Hematopoietic multipotent progenitor cell (in vitro differentiated cells): ENCODE measurements around the gene HIRIP3. TPM values are rescaled to one million over a fixed set of nuclear protein-coding genes. Genes with fewer than 3 reads are reported as not detected.
"Not testable (repeated sequence)": the region's sequence is repeated elsewhere in the genome, so short reads cannot be mapped to it uniquely, and the experiment has no call there.

Source experiments
- DNase-seq, 3 donors: peaks; one replicate each; pipeline ENCODE4 v3.0.0-alpha.2; 2011 to 2015; ENCODE audit warnings: low read depth in 2 of 3, low spot score in 2 of 3
- total RNA-seq: library from RNA; depleted of rRNA; stranded (reverse); fragments of >200 nt; gene quantifications from one replicate; pipeline ENCODE4 v1.2.3, GENCODE V29; 2012

The HIRIP3 gene
- total RNA-seq, 1 donor = 9.4 TPM

DNA sequence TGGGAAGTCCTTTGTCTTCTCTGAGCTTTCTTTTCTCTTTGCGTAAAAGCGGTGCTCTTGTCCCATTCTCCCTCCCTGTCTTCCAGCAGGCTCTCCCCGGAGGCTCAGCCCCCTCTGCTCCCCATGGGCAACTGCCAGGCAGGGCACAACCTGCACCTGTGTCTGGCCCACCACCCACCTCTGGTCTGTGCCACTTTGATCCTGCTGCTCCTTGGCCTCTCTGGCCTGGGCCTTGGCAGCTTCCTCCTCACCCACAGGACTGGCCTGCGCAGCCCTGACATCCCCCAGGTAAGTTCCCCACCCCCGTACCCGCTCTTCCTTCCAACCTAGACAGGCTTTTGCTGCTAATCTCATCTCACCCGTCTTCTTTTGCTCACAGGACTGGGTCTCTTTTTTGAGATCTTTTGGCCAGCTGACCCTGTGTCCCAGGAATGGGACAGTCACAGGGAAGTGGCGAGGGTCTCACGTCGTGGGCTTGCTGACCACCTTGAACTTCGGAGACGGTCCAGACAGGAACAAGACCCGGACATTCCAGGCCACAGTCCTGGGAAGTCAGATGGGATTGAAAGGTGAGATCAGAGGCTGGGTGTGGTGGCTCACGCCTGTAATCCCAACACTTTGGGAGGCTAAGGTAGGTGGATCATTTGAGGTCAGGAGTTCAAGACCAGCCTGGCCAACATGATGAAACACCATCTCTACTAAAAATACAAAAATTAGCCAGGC is 32.2 kb downstream of the HIRIP3 start:
- no peak for DNase-seq

DNA sequence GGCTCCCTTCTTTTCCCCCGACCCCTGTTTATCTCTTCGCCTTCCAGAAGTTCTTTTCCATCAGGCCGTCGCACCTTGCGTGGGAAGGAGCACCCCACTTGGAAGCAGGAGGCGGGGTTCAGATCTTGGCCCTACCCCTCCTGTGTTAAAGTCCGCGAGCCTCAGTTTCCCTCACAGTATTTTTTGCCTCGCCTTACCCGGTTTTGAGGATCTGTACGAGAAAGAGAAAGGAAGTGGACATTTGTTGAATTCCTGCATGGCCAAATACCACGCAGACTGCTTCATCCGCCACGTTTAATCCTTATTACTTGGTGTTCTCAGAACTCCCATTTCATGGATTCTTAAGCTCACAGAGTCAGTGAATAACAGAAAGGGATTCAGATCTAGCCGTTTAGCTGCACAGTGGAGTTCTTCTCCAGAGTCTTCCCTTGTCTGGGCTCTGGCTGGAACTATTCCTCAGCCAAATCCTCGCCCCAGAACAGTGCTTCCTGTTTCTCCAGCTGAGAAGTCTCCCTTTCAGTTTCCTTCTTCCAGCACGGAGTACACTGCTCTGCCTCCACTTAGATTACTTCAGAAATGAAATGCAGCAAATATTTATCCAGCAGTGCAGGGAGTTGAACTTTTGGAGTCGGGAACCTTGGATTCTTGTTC is 32.9 kb downstream of the HIRIP3 start:
- peak in 1 of 3 donors; percentile 15 for DNase-seq

DNA sequence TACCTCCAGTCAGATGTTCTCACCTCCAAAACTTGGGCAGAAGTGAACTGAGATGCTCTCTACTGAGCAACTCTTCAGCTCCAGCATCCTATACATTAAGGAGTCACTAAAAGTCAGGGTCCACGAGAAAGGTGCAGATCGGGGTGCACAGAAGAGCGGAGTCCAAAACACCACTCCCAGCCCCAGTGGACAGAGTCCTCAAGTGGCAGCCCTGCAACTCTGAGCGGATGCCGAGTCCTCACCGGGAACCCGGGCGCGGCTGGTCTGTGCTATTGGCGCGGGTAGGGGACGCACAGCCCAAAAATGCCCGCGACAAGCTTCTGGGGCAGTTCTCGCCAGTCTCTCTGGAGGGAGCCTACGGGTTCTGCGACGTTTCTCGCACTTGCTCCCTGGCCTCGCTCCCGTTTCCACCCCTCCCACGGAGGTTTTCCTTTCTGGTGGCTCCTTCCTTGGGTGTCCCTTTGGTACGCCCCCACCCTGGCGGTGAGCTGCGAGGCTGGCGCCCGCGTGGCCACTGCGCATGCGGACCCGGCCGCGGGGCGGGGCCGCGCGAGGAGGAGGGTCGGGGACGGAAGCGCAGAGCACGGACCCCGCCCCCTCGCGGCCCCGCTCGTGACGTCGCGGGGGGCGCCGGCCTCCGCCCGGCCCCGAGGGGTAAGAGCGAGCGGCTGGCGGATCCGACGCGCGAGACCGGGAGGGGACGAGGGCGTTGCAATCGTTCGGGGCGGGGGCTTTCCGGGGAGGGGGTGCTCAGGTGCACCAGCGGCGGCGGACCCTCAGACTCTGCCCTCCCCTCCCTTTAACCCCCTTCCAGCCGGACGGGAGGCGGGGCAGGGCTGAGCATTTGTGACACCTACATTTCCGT is 33.7 kb downstream of the HIRIP3 start, which contains the start of gene TMEM219:
TSS of gene TMEM219 (plus strand) at position 601 of the 865 bp plus-strand sequence. CDS start 1,065 bp downstream, outside the sequence.
- DNase-seq = peak; percentile 95 to 98 (median 96)

DNA sequence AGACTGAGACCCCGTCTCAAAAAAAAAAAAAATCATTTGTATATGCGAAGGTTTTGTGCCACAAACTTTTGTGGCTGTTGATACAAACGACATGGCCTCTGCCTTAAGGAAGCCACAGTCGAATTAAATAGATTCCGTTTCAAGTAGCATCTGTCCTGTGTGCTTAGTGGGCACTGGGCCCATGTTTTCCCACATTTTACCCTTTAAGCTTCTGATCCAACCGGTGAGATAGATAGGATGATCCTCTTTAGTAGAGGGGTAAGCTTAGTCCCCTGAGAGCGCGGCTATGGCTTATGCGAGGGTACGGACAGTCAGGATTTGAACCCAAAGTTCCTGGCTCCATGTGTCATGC is 34.3 kb downstream of the HIRIP3 start:
- DNase-seq = no peak

DNA sequence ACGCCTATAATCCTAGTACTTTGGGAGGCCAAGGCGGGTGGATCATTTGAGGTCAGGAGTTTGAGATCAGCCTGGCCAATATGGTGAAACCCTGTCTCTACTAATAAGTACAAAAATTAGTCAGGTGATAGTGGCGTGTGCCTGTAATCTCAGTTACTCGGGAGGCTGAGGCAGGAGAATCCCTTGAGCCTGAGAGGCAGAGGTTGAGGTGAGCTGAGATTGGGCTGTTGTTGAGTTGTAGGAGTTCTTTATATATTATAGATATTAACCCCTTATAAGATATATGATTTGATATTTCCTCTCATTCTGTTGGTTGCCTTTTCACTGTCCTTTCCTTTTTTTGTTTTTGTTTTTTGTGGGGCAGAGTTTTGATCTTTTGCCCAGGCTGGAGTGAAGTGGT is 35.6 kb downstream of the HIRIP3 start:
- not testable (repeated sequence) for DNase-seq

DNA sequence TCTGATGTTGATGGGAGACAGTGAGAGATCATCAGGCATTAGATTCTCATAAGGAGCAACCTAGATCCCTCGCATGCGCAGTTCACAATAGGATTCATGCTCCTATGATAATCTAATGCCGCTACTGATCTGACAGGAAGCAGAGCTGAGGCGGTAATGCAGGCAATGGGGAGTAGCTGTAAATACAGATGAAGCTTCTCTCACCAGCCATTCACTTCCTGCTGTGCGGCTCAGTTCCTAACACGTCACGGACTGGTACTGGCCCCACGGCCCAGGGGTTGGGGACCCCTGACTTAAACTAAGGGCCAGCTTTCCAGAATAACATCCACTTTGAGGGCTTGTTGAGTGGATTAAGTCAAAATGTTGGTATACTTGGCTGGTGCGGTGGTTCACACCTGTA is 36.1 kb downstream of the HIRIP3 start:
- DNase-seq = no peak

DNA sequence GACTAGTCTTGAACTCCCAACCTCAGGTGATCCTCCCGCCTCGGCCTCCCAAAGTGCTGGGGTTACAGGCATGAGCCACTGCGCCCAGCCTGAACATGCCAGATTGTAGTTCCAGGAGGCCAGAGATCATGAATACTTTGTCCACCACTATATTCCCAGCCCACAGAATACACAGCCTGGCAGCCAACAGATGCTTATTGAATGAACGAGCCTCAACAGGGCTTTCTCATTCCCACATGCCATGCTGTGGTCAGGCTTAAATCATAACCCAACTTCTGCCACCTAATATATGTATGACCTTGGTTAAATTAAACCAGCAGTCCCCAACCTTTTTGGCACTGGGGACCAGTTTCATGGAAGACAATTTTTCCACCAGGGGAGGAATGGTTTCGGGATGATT is 36.7 kb downstream of the HIRIP3 start:
- DNase-seq = no peak

DNA sequence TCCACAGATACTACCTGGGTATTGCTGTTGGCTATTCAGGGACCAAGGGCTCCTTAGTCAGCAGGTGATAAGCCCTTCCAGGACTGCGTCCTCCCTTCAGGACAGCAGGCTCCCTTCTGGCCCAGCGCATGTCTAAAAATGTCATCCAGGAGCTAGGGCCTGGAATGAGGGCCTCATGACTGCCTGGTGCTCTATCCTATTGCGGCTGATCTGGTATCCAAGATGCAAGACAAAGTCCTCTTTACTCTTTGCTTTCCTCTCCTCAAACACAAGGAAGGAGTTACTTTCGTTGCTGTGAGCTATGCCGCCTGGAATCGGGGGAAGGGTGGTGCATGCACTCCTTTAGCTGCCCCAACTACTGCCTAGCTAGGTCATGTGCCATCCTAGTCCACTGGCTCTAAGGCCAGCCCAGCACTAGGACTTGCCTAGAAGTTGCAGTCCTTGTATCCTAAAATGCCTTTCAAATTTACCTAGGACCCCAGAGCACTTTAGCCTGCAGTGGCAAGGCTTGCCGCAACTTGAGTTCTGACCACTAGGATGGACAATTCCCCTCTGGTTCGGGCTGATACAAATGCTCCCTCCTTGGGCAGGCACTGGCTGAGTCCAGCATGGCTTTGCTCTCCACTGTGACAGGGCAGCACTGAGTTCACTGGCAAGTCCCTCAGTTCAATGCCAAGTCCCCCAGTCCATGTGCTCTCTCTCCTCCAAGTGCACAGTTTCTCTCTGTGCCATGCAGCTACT is 43.6 kb downstream of the HIRIP3 start:
- no peak for DNase-seq

DNA sequence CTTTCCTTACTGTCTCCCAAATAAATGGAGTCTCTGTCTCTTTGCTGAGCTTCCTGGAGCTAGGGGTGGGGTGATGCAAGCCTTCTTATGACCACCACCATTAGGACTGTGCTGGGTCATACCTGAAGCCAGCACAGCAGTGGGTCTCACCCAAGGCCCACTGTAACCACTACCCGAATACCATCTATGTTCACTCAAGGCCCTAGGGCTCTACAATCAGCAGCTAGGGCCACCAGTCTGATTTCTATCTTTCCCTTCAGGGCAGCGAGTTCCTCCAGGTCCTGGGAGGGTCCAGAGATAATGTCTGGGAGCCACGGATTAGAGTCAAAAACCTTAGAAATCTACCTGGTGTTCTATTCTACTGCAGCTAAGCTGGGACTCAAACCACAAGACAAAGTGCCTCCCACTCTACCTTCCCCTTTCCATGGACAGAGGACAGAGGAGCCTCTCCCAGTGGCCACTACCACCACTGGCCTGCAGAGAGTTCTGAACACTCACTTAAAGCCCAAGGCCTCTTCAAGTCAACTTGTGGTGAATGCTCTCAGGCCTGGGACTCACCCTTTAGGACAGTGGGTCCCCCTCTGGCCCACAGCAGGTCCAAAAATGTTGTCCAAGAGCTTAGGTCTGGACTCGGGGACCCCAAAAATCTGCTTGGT is 44.5 kb downstream of the HIRIP3 start:
- DNase-seq = no peak

DNA sequence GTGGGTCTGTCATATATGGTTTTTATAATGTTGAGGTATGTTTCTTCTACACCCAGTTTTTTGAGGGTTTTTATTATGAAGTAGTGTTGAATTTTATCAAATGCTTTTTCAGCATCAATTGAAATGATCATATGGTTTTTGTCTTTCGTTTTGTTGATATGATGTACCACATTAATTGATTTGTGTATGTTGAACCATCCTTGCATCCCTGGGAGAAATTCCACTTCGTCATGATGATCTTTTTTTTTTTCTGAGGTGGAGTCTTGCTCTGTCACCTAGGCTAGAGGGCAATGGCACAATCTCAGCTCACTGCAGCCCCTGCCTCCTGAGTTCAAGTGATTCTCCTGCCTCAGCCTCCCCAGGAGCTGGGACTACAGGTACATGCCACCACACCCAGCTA is 47.5 kb downstream of the HIRIP3 start:
- no peak for DNase-seq

DNA sequence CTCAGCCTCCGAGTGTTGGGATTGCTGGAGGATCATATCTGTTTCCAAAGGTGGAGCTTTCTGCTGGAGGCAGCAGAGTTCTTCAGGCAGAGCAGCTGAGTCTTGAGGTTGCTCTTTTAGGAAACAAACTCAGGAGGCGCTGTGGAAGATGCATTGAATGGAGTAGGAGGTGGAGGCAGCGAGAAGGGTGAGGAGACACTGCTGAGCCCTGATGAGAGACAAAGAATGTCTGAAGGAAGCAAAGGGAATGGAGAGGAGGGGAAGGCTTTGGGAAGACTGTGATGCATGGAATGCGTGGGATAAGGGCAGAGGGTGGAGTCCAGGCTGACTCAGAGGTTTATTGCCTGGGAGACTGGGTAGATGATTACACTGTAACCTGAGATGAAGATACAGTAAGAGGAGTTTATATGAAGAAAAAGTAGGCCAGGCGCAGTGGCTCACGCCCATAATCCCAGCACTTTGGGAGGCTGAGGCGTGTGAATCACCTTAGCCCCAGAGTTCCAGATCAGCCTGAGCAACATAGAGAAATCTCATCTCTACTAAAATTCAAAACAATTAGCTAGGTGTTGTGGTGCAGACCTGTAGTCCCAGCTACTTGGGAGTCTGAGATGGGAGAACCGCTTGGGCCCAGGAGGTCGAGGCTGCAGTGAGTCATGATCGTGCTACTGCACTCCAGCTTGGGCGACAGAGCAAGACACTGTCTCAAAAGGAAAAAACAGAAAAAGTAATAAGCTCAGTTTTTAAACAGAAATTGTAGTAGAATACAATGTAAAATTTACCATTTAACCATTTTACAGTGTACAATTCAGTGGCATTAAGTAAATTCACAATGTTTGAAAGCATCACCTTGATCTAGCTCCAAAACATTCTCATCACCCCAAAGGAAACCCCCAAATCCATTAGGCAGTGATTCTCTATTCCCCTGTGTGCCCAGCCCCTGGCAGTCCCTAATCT is 51.3 kb downstream of the HIRIP3 start:
- no peak for DNase-seq

Other genes starting within 250 kb of the HIRIP3 start
- 64.9 TPM for gene C16orf54, start 249.6 kb downstream of the HIRIP3 start, total RNA-seq
- gene ZG16, start 217.4 kb downstream of the HIRIP3 start, total RNA-seq = not detected
- 73.8 TPM for gene KIF22, start 204.9 kb downstream of the HIRIP3 start, total RNA-seq
- 711 TPM for gene MAZ, start 189.1 kb downstream of the HIRIP3 start, total RNA-seq
- 0.27 TPM for gene PRRT2, start 183.4 kb downstream of the HIRIP3 start, total RNA-seq
- 24.5 TPM for gene PAGR1, start 179.5 kb downstream of the HIRIP3 start, total RNA-seq
- gene MVP, start 175.2 kb downstream of the HIRIP3 start, total RNA-seq = 118 TPM
- gene CDIPT, start 132.4 kb downstream of the HIRIP3 start, total RNA-seq = 106 TPM
- gene SEZ6L2, start 96.1 kb downstream of the HIRIP3 start, total RNA-seq = 1.3 TPM
- 0.27 TPM for gene ASPHD1, start 95.1 kb downstream of the HIRIP3 start, total RNA-seq
- gene KCTD13, start 69.4 kb downstream of the HIRIP3 start, total RNA-seq = 11.3 TPM
- 64.6 TPM for gene TMEM219, start 33.5 kb downstream of the HIRIP3 start, total RNA-seq
- gene TAOK2, start 21.7 kb downstream of the HIRIP3 start, total RNA-seq = 29.1 TPM
- gene INO80E, start 624 bp upstream of the HIRIP3 start, total RNA-seq = 21.8 TPM
- gene DOC2A, start 15.4 kb upstream of the HIRIP3 start, total RNA-seq = 1.1 TPM
- gene C16orf92, start 27.6 kb upstream of the HIRIP3 start, total RNA-seq = not detected
- gene TLCD3B, start 35.7 kb upstream of the HIRIP3 start, total RNA-seq = 0.54 TPM
- 666 TPM for gene ALDOA, start 70.1 kb upstream of the HIRIP3 start, total RNA-seq
- gene PPP4C, start 80.4 kb upstream of the HIRIP3 start, total RNA-seq = 215 TPM
- gene TBX6, start 96.3 kb upstream of the HIRIP3 start, total RNA-seq = 2.2 TPM
- gene YPEL3, start 100.6 kb upstream of the HIRIP3 start, total RNA-seq = 63.6 TPM
- gene GDPD3, start 117.9 kb upstream of the HIRIP3 start, total RNA-seq = 1.1 TPM
- gene MAPK3, start 127.6 kb upstream of the HIRIP3 start, total RNA-seq = 46.9 TPM
- gene CORO1A, start 188.0 kb upstream of the HIRIP3 start, total RNA-seq = 246 TPM
- gene BOLA2B, start 198.0 kb upstream of the HIRIP3 start, total RNA-seq = 49.8 TPM
- 59.2 TPM for gene SLX1A, start 198.3 kb upstream of the HIRIP3 start, total RNA-seq
- 12.1 TPM for gene SULT1A3, start 203.6 kb upstream of the HIRIP3 start, total RNA-seq